ENCODE results near the gene COL1A1.

Gene COL1A1

DNA sequence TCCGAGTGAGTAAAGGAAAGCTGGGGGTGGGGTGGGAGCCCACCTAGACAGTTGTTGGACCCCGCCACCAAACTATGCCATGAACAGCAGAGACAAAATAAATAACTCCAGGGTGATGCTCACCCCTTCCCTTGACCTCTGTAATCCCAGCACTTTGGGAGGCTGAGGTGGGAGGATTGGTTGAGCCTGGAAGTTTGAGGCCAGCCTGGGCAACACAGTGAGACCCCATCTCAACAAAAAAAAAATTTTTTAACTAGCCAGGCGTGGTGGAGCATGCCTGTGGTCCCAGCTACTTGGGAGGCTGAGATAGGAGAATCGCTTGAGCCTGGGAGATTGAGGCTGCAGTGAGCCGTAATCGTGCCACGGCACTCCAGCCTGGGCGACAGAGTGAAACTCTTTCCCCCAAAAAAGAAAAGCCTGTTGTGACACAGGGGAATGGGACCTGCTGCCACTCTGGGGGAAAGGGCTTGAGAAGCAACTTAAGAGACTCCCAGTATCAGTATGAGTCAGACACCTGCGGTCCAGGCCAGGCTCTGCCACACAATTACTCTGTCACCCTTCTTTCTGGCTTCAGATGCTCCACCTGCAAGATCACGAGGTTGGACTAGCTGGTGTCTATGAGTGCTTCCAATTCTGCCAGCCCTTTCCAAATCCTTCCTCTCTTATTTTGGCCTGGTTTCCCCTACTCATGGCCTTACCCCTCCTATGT, 30.6 kb downstream of the COL1A1 start:
- DNase-seq, result no peak

- DNase-seq, result no peak
Measured at GRCh38 chr17:50169881-50170459, 31.5 kb downstream of the COL1A1 start.

DNA sequence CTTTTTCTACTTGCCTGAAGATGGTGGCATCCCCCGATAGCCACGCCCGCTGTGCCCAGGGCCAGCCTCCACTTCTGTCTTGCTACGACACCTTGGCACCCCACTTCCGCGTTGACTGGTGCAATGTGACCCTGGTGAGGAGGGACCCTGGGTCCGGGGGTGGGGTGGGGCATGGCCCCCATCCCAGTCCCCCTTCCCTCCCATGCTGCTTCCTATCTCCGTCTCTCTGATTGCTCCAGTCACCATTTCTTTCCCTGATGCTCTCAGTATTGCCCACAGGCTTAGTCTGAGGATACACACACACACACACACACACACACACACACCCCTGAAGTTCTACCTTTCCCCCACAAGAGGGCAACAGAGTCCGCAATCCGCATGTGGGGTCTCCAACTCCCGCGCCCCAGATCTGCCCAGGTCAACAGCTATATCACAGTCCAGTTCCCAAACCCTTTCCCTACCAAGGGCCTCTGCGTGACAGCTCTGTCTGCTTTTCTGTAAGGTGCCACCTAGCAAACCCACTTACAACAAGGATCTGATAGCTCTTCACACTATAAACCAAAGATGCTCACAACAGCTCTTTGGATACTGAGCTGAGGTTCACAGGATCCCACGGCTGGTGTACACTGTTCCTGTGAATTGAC, 32.2 kb downstream of the COL1A1 start:
- DNase-seq, result peak; percentile 33 to 39

GRCh38 chr17:50168319-50168718, 33.1 kb downstream of the COL1A1 start:
- no peak for DNase-seq

GRCh38 chr17:50167371-50167770, 34.1 kb downstream of the COL1A1 start:
- DNase-seq, result no peak

DNA sequence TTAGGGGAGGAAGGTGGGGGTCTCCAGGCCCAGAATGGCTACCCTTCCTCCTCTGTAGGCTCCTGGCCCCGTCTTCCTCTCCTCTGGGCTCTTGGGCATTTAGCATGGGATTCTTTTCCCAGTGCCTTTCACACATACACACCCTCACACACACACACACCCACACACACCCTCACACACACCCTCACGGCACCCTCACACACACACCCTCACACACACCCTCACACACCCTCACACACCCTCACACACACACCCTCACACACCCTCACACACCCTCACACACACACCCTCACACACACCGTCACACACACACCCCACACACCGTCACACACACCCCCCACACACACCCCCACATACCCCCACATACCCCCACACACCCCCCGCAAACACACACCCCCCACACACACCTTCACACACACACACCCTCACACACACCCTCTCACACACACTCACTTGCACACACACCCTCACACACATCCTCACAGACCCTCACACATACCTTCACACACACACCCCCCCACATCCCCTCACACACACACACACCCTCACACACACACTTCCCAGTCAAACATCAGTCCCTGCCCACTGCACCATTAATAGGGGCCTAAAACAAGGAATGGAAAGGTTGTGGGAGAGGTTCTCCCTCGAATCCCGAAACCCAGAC, 34.8 kb downstream of the COL1A1 start:
- DNase-seq, result no peak

DNA sequence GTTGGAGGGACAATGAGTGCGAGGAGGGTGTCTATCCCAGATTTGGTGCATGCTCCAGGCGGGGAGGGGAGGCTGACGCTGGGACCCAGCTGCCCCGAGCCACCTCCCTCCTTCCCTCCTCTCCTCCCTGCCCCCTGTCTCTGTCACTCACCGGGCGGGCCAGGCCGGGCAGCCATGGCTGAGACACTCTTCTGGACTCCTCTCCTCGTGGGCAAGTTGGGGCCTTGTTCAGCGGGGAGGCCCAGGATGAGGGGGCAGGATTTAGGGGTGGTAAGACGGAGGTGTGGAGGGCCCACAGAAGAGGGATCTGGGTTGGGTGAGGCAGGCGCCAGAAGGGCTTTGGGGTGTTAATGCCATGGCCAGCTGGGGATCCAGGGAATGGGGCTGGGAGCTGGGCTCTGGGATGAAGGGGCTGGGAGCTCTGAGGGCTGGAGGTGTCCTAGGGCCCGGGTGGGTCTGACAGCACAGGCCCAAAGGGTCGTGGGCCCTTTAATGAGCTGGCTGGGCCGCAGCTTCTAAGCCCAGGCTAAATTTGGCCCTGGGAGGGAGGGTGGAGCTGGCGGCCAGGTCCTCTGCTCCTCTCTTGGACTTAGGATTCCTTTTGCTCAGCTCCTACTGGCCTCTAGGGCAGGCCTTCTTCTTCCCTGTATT, 35.4 kb downstream of the COL1A1 start, which contains the start of gene SGCA:
SGCA (plus strand) TSS at position 139 of the 651 bp plus-strand sequence; CDS start at position 175, 36 bp downstream.
- no peak for DNase-seq

GRCh38 chr17:50165466-50165865, 36.0 kb downstream of the COL1A1 start:
- DNase-seq, result no peak

DNA sequence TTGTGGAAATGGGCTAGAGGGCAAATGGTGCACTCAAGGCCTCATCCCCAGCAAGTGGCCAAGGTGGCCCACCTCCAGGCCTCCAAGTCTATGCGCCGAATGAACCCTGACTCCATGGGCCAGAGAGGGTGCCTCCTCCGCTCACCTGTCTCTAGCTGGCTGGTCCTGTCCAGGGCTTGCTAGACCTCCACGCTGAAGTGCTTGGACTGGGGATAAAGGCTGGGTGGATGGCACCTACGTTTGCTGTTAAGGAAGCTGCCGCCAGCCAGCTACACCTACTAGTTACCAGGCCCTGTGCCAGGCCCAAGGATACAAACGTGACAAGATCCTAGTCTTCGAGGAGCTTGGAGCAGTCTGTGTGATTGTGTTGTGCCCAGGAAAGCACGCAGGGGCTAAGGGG, 36.4 kb downstream of the COL1A1 start:
- DNase-seq, result no peak

- no peak for DNase-seq
Measured at GRCh38 chr17:50164697-50164988, 36.8 kb downstream of the COL1A1 start.

DNA sequence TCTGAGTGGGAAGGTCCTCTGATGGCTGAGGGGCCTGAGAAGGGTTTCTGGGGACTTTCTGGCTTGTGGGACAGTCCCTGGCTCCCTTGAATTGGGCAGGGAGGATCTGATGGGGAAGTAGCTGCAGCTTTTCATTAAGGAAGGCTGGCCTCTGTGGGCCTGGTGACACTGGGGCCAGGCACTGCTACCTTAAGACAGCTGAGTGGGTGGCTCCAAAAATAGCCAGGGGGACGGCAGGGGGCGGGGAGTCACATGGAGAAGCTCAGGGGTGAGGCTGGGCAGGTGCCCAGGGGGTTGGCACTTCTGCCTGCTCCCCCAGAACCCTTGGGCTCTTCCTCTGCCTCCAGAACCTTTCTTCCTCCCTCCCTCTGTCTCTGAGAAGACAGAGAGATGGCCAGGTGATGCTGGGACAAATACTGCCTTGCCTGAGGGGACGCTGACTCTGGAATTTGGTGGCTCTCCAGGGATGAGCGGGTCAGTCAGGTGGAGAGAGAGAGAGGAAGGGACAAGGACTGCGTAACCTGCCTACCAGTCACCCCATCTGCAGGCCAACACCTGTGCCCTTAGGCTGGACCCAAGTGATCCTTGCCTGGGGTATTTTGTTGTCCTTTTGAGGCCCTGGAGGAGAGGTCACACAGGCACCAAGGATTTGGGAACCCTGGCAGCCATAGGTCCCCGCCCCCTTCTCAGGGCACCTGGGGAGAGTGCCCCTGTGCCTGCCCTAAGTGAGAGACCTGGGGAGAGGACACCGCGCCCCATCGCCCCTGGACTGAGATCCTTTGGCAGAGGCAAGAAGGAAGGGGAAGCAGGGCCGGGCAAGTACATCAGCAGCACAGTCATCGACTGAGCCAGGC, 37.4 kb downstream of the COL1A1 start:
- DNase-seq, result no peak

DNA sequence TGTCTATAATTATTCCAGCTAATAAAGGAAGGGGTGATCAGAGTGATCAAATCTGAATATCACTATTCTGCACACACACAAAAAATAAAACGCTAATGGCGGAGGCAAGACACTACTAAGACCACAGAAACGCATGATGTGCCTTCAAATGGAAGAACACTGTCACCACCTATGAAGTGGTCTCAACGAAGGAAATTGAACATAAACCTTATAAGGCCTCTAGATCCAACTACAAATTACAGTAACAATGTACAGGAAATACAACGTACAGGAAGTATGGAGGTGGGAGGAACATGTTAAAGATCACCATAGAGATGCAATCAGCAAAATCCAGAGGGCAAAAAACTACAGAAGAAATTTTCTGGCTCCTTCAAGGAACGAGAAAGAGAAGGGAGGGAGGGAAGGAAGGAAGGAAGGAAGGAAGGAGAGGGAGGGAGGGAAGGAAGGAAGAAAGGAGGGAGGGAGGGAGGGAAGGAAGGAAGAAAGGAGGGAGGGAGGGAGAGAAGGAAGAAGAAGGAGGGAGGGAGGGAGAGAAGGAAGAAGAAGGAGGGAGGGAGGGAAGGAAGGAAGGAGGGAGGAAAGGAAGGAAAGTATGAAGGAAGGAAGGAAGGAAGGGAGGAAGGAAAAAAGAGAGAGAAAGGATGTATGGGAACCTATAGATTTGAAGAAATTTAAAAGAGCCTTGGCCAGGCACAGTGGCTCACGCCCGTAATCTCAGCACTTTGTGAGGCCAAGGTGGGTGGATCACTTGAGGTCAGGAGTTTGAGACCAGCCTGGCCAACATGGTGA, 38.8 kb downstream of the COL1A1 start:
- no peak for DNase-seq

DNA sequence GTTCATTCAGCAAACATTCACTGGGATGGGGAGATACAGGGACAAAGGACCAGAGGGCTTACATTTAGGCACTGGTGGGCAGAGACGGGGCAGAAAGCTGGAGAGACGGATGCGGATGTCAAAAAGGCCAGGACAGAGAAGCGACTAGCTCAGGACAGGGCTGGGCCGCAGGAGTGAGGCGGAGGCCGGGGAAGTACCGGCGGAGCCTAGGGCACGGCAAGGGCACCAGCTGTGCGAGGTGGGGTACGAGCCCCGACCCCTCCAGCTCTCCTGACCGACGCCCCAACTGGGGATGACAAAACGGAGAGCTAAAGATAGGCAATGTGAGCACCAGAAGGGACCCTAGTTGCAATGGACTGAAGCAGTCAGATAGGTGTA, 39.5 kb downstream of the COL1A1 start:
- no peak for DNase-seq

GRCh38 chr17:50161023-50161910, 40.2 kb downstream of the COL1A1 start:
- peak; percentile 93 for DNase-seq

GRCh38 chr17:50157891-50158290, 43.5 kb downstream of the COL1A1 start:
- DNase-seq, result no peak

DNA sequence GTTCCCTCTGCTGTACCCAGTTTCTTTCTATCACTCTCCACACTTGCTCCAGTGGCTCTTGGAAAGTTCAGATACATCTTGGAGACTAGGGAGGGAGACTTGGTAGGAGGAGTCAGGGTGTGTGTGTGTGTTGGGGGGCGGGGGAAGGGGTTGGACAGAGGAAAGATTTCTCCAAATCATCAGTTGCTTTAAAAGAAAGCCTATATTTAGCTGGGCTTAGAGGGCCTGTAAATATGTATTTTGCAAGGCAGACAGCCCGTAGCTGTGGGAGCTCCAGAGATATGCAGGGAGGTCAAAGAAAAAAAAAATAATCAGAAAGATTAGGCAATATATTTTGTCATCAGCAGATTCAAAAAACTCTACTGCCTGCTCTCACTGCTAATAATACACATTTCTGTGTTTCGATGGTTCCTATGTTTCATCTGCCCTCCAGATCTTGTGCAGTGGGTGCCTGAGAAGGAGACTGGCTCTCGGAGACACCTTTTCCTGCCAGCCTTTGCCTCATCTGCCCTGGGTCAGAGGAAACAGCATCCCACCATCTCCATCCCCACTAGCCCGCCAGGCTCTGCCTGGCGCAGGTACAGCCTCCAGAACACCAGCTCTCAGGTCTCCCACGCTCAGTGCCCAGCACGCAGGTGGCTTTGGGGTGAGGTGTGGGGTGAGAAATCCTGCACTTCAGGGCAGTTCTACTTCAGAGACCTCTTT, 46.2 kb downstream of the COL1A1 start:
- no peak for DNase-seq

- no peak for DNase-seq
Measured at GRCh38 chr17:50154604-50155003, 46.8 kb downstream of the COL1A1 start.

GRCh38 chr17:50153650-50154575, 47.5 kb downstream of the COL1A1 start:
- no peak for DNase-seq

DNA sequence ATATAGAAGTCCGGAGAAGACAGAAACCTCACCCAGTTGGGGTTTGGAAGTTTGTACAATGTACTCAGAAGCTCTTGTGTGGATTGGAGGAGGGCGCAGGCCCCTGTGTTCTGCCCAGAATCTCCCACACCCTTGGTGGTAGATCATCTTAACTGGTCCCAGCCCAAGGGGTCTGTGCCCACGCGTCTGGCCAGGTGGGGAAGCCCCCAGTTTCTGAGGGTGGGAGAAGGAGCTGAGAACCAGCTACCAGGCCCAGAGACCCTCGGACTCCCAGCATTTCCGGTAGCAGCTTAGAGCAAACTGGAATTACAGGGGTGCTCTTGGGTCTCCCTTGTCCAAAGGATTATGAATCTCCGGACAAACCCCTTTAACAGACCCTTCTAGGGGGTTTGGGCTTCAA, 48.7 kb downstream of the COL1A1 start:
- DNase-seq, result no peak
